ENCODE results near the gene LRRC10B. TPM values are rescaled to one million over a fixed set of nuclear protein-coding genes. Genes with fewer than 3 reads are reported as not detected.

LRRC10B gene
- total RNA-seq, 2 donors from 2014 or later, result 3.0 to 4.2 TPM

DNA sequence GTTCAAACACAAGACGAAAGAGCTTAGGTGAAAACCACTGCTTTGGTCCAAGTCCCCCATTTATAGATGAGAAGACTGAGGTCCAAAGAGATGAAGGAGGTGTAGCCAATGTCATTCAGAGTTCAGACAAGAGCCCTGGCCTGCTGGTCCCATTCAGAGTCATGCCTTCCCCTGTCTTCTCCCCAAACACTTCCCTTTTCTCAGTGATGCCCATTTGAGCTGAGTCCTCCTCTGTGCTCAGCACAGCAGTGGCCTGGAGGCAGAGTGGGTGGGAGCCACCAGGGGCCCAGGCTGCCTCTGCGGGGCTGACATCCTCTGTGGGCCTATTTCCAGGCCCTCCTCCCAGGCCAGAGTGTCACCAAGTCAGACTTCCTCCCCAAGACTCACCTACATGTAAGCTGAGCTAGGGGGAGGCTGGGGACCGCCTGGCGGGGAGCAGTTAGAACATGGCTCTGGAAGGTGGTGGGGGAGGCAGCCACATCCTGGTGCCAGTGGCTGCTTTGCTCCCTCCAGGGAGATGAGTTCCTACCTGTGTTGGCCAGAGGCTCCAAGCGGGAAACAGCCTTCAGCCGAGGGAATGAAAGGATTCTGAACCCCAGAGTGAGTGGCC, 22.4 kb upstream of the LRRC10B start:
- Histone ChIP-seq H3K27ac (no peak overlapping the region), H3K4me1 (ENCODE audit: control insufficient read depth in 1 of 2, low read depth in 2 of 2) (peaks cover 5 to 25% of the 10 kb centered on the region in 2 donors), H3K9me3 (no peaks in the 10 kb centered on the region), H3K36me3 (no peaks in the 10 kb centered on the region), H3K4me3 (no peak overlapping the region), H3K27me3 (replicated peaks; ENCODE audit: insufficient read depth) (no peaks in the 10 kb centered on the region)
- TF ChIP-seq, protein P1, sequence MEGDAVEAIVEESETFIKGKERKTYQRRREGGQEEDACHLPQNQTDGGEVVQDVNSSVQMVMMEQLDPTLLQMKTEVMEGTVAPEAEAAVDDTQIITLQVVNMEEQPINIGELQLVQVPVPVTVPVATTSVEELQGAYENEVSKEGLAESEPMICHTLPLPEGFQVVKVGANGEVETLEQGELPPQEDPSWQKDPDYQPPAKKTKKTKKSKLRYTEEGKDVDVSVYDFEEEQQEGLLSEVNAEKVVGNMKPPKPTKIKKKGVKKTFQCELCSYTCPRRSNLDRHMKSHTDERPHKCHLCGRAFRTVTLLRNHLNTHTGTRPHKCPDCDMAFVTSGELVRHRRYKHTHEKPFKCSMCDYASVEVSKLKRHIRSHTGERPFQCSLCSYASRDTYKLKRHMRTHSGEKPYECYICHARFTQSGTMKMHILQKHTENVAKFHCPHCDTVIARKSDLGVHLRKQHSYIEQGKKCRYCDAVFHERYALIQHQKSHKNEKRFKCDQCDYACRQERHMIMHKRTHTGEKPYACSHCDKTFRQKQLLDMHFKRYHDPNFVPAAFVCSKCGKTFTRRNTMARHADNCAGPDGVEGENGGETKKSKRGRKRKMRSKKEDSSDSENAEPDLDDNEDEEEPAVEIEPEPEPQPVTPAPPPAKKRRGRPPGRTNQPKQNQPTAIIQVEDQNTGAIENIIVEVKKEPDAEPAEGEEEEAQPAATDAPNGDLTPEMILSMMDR (IDR thresholded peaks at IDR 0.05), result no peak
- no peak for ATAC-seq (ENCODE audit: insufficient number of reproducible peaks, low FRiP score, low read depth)
- DNase-seq (ENCODE audit: low spot score), result no peak

GRCh38 chr11:61486779-61487178, 21.8 kb upstream of the LRRC10B start:
- Histone ChIP-seq H3K36me3 (no peaks in the 10 kb centered on the region), H3K9me3 (no peaks in the 10 kb centered on the region), H3K27me3 (replicated peaks; ENCODE audit: insufficient read depth) (no peaks in the 10 kb centered on the region), H3K27ac (no peak overlapping the region), H3K4me1 (ENCODE audit: control insufficient read depth in 1 of 2, low read depth in 2 of 2) (peaks cover 5 to 25% of the 10 kb centered on the region in 2 donors), H3K4me3 (no peak overlapping the region)
- TF ChIP-seq, protein P1 (IDR thresholded peaks at IDR 0.05), result no peak
- no peak for DNase-seq (ENCODE audit: low spot score)
- no peak for ATAC-seq (ENCODE audit: insufficient number of reproducible peaks, low FRiP score, low read depth)

- Histone ChIP-seq H3K36me3 (no peaks in the 10 kb centered on the region), H3K9me3 (no peaks in the 10 kb centered on the region), H3K4me1 (ENCODE audit: control insufficient read depth in 1 of 2, low read depth in 2 of 2) (peaks cover 5 to 25% of the 10 kb centered on the region in 2 donors), H3K4me3 (no peak overlapping the region), H3K27me3 (replicated peaks; ENCODE audit: insufficient read depth) (no peaks in the 10 kb centered on the region), H3K27ac (no peak overlapping the region)
- TF ChIP-seq, protein P1 (IDR thresholded peaks at IDR 0.05), result no peak
- no peak for DNase-seq (ENCODE audit: low spot score)
- no peak for ATAC-seq (ENCODE audit: insufficient number of reproducible peaks, low FRiP score, low read depth)
Observed at GRCh38 chr11:61487342-61488025, 21.1 kb upstream of the LRRC10B start.

- H3K4me1 ChIP-seq (ENCODE audit: control insufficient read depth in 1 of 2, low read depth in 2 of 2), result peaks cover 5 to 25% of the 10 kb centered on the region in 2 donors
- H3K9me3 ChIP-seq, result no peaks in the 10 kb centered on the region
- TF ChIP-seq, protein P1 (IDR thresholded peaks at IDR 0.05), result no peak
- H3K36me3 ChIP-seq, result no peaks in the 10 kb centered on the region
- DNase-seq (ENCODE audit: low spot score), result no peak
- H3K4me3 ChIP-seq, result peak overlapping the region; percentile 20
- no peak overlapping the region for H3K27ac ChIP-seq
- H3K27me3 ChIP-seq (replicated peaks; ENCODE audit: insufficient read depth), result no peaks in the 10 kb centered on the region
- no peak for ATAC-seq (ENCODE audit: insufficient number of reproducible peaks, low FRiP score, low read depth)
Observed at GRCh38 chr11:61488651-61489291, 19.8 kb upstream of the LRRC10B start.

Data from thoracic aorta (tissue), 2 donors.